Hepatocyte (in vitro differentiated cells): ENCODE data around the gene CMTM4. TPM values are rescaled to one million over a fixed set of nuclear protein-coding genes. Genes with fewer than 3 reads are reported as not detected.

Experiments
- DNase-seq: peaks from one replicate; pipeline ENCODE4 v3.0.0-alpha.2; 2016; ENCODE audit warnings: low spot score
- H2AFZ ChIP-seq: fragments of 200-600 bp; sonication (generic); 2 replicates; pipeline ENCODE4 v1.6.0; 2016; ENCODE audit warnings: antibody characterized with exemption, mild to moderate bottlenecking
- H3K27ac ChIP-seq: fragments of 200-600 bp; sonication (generic); 2 replicates; pipeline ENCODE4 v1.5.1; 2016; ENCODE audit warnings: mild to moderate bottlenecking
- H3K27me3 ChIP-seq: fragments of 200-600 bp; sonication (generic); 2 replicates; pipeline ENCODE4 v1.6.1; 2016
- H3K36me3 ChIP-seq: fragments of 200-600 bp; sonication (generic); replicated peaks from 2 replicates; pipeline ENCODE4 v1.5.1; 2016; ENCODE audit warnings: low read depth; ENCODE audit not compliant: insufficient read depth
- H3K4me1 ChIP-seq: fragments of 200-600 bp; sonication (generic); 2 replicates; pipeline ENCODE4 v1.5.1; 2016; ENCODE audit warnings: mild to moderate bottlenecking, moderate library complexity; ENCODE audit not compliant: insufficient read depth
- H3K4me2 ChIP-seq: fragments of 200-600 bp; sonication (generic); 2 replicates; pipeline ENCODE4 v1.6.0; 2016
- H3K4me3 ChIP-seq: fragments of 200-600 bp; sonication (generic); 2 replicates; pipeline ENCODE4 v1.5.1; 2016; ENCODE audit warnings: mild to moderate bottlenecking
- H3K79me2 ChIP-seq: fragments of 200-600 bp; sonication (generic); 2 replicates; pipeline ENCODE4 v1.6.0; 2017; ENCODE audit warnings: mild to moderate bottlenecking
- H3K9me2 ChIP-seq: fragments of 200-600 bp; sonication (generic); replicated peaks from 2 replicates; pipeline ENCODE4 v1.6.0; 2017; ENCODE audit warnings: mild to moderate bottlenecking; ENCODE audit not compliant: insufficient read depth
- H3K9me3 ChIP-seq: fragments of 200-600 bp; sonication (generic); 2 replicates; pipeline ENCODE4 v1.5.1; 2016; ENCODE audit warnings: low read depth, mild to moderate bottlenecking
- H4K20me1 ChIP-seq: fragments of 200-600 bp; sonication (generic); 2 replicates; pipeline ENCODE4 v1.6.0; 2016; ENCODE audit warnings: mild to moderate bottlenecking; ENCODE audit not compliant: insufficient read depth, poor library complexity, severe bottlenecking
- EZH2 ChIP-seq: fragments of 200-600 bp; sonication (generic); IDR thresholded peaks from 2 replicates; pipeline ENCODE4 v1.6.1; 2016; ENCODE audit warnings: antibody characterized with exemption, mild to moderate bottlenecking, borderline replicate concordance
- EZH2phosphoT487 ChIP-seq: fragments of 200-600 bp; sonication (generic); IDR thresholded peaks from one replicate; pipeline ENCODE4 v1.6.1; 2018; ENCODE audit warnings: antibody characterized with exemption, mild to moderate bottlenecking, low read depth, moderate library complexity; ENCODE audit not compliant: unreplicated experiment, severe bottlenecking
- WGBS: methylation state at CpG from one replicate; pipeline ENCODE4 v1.1.6; 2016; ENCODE audit warnings: low lambda C conversion rate; ENCODE audit errors: missing lambda C conversion rate; 5-methylcytosine and 5-hydroxymethylcytosine counted together
- polyA plus RNA-seq: library from polyadenylated mRNA; unstranded; fragments of >200 nt; fragmentation: Nextera tagmentation; extraction: Ambion mirVana; gene quantifications from 2 replicates; pipeline ENCODE4 v1.2.1, GENCODE V29; 2016
- total RNA-seq: library from RNA; depleted of rRNA; stranded (reverse); fragments of >200 nt; gene quantifications from 2 replicates; pipeline ENCODE4 v1.2.3, GENCODE V29; 2014
- TF ChIP-seq, protein P1 (sequence below): fragments of 200-600 bp; sonication (generic); IDR thresholded peaks from 2 replicates; pipeline ENCODE4 v1.5.1; 2016; ENCODE audit warnings: antibody characterized with exemption, mild to moderate bottlenecking; ENCODE audit not compliant: poor library complexity

The CMTM4 gene
- total and polyA plus RNA-seq, 2 experiments from 2014 or later, result 19.2 to 77.9 TPM

DNA sequence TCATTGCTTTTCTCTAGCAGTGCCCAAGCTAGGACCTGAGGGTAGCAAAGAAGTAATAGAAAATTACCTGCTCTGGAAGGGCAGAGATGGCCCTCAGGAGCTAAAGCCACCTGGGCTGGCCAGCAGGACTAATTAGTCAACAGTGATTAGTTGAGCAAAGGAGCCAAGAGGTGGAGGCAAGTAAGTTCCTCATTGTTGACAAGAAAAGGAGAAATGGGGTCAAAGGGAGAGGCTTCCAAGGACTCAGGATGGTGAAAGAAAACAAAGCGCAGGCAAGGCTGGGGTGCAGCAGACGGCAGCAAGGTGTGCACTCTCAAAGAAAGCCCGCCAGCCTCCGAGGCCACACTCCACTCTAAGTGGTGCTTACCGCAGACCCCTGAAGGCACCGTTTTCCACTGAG, 44.6 kb downstream of the CMTM4 start:
- H4K20me1 ChIP-seq, result peaks cover 15% of the 10 kb centered on the region
- no peaks in the 10 kb centered on the region for H3K4me1 ChIP-seq
- H2AFZ ChIP-seq, result no peak overlapping the region
- no peaks in the 10 kb centered on the region for H3K36me3 ChIP-seq
- H3K79me2 ChIP-seq, result peaks cover 90% of the 10 kb centered on the region
- H3K27ac ChIP-seq, result no peak overlapping the region
- H3K4me2 ChIP-seq, result no peak overlapping the region
- WGBS, result 90% methylated on average over 6 of the region's 6 CpGs
- no peak for DNase-seq
- H3K9me3 ChIP-seq, result no peaks in the 10 kb centered on the region
- TF ChIP-seq, protein P1, sequence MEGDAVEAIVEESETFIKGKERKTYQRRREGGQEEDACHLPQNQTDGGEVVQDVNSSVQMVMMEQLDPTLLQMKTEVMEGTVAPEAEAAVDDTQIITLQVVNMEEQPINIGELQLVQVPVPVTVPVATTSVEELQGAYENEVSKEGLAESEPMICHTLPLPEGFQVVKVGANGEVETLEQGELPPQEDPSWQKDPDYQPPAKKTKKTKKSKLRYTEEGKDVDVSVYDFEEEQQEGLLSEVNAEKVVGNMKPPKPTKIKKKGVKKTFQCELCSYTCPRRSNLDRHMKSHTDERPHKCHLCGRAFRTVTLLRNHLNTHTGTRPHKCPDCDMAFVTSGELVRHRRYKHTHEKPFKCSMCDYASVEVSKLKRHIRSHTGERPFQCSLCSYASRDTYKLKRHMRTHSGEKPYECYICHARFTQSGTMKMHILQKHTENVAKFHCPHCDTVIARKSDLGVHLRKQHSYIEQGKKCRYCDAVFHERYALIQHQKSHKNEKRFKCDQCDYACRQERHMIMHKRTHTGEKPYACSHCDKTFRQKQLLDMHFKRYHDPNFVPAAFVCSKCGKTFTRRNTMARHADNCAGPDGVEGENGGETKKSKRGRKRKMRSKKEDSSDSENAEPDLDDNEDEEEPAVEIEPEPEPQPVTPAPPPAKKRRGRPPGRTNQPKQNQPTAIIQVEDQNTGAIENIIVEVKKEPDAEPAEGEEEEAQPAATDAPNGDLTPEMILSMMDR, result no peak
- no peak for TF ChIP-seq EZH2phosphoT487
- TF ChIP-seq EZH2, result no peak
- H3K27me3 ChIP-seq, result no peaks in the 10 kb centered on the region
- no peak overlapping the region for H3K4me3 ChIP-seq
- no peaks in the 10 kb centered on the region for H3K9me2 ChIP-seq

DNA sequence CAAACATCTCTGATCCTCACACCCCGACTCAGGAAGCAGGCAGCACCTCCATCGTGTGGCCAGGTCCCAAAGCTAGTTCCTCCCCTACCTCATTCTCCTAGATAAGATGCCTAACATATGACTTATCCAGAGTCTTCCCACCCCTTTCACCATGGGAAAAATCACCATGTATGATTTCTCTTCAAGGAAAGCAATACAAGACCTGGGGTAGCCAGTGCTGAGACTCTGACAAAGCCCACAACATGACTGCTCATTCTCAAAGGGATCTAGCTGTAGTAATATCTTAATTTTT, 45.1 kb downstream of the CMTM4 start:
- Histone ChIP-seq H4K20me1 (peaks cover 15% of the 10 kb centered on the region), H3K27me3 (no peaks in the 10 kb centered on the region), H3K4me2 (peak overlapping the region; percentile 69), H3K4me1 (no peaks in the 10 kb centered on the region), H3K9me3 (no peaks in the 10 kb centered on the region), H3K9me2 (no peaks in the 10 kb centered on the region), H3K79me2 (peaks cover 89% of the 10 kb centered on the region), H3K27ac (no peak overlapping the region), H3K4me3 (no peak overlapping the region), H2AFZ (peak overlapping the region; percentile 13), H3K36me3 (no peaks in the 10 kb centered on the region)
- TF ChIP-seq, protein P1, result no peak
- no peak for TF ChIP-seq EZH2
- no peak for TF ChIP-seq EZH2phosphoT487
- WGBS, result 61% methylated on average over 2 of the region's 2 CpGs
- no peak for DNase-seq

DNA sequence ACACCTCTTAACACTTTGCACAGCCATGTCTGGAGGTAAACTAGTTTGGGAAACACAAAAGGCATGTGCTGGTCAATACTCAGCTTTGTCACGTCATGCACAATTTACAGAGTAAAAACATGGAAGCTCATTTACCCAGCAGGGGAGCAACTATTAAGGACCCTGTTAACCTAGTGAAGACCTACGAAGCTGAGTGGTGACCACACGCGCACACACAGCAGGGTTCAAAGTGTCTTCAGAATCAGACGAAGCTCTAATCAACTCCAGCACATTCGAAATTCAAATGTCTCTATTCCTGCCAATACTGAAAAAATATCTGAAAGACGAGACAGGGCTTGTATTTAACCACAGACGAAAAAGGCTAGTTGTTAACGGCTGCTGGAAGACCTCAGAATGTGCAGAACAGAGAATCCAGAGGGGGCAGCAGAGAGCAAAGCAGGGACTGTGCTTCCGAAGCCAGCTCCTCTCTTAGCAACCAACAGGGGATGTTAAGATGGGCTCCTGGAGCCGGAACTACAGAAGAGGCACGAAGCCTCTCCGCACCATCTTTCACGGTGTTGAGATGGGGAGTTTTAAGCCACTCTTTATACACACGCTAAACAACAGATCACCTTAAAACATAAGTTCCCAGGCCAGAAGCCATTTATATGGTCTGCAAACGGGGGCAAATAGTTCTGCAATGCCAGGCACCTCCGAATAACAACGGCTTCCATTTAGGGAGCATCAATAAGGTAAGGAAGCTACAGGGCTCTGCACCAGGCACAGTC, 45.7 kb downstream of the CMTM4 start:
- Histone ChIP-seq H3K36me3 (no peaks in the 10 kb centered on the region), H3K9me2 (no peaks in the 10 kb centered on the region), H3K27me3 (no peaks in the 10 kb centered on the region), H3K27ac (no peak overlapping the region), H2AFZ (peak overlapping the region; percentile 13), H3K4me1 (no peaks in the 10 kb centered on the region), H4K20me1 (peaks cover 13% of the 10 kb centered on the region), H3K4me2 (peak overlapping the region; percentile 69), H3K4me3 (no peak overlapping the region), H3K9me3 (no peaks in the 10 kb centered on the region), H3K79me2 (peaks cover 88% of the 10 kb centered on the region)
- TF ChIP-seq, protein P1, result peak; percentile 93
- no peak for TF ChIP-seq EZH2phosphoT487
- 28% methylated on average over 18 of the region's 18 CpGs for WGBS
- peak; percentile 91 for DNase-seq
